ENCODE data around the gene SERPINI2. TPM values are rescaled to one million over a fixed set of nuclear protein-coding genes. Genes with fewer than 3 reads are reported as not detected.

SERPINI2 gene
- total RNA-seq (0.57 TPM in 1 of 2 replicates, not detected in the other), polyA plus RNA-seq (not detected in 2 replicates)

- no peak for DNase-seq (ENCODE audit: low read depth in 1 of 2, low spot score in 1 of 2)
Observed at GRCh38 chr3:167473863-167474262, at the start of gene SERPINI2. Gene SERPINI2, minus strand, starts transcription at chr3:167474042. Its CDS starts 2,208 bp downstream, at chr3:167471834.

GRCh38 chr3:167521006-167521355 is 47.1 kb upstream of the SERPINI2 start:
- Histone ChIP-seq H3K4me3 (no peak overlapping the region), H3K27ac (no peak overlapping the region), H3K27me3 (no peaks in the 10 kb centered on the region), H3K36me3 (no peaks in the 10 kb centered on the region), H3K4me1 (ENCODE audit: low read depth) (no peaks in the 10 kb centered on the region), H3K9me3 (ENCODE audit: low read depth) (no peaks in the 10 kb centered on the region)
- DNase-seq (ENCODE audit: low read depth in 1 of 2, low spot score in 1 of 2), result no peak
- no peak for TF ChIP-seq CTCF (IDR thresholded peaks at IDR 0.05; ENCODE audit: low read depth, low read length)

More at GRCh38 chr3:167473863-167474262, at the start of gene SERPINI2:
- Histone ChIP-seq H3K27ac (no peak within 1 kb of the TSS), H3K4me3 (no peak within 1 kb of the TSS), H3K36me3 (no peaks in the 10 kb centered on the region), H3K27me3 (no peaks in the 10 kb centered on the region), H3K4me1 (ENCODE audit: low read depth) (no peaks in the 10 kb centered on the region), H3K9me3 (ENCODE audit: low read depth) (no peaks in the 10 kb centered on the region)
- no peak for TF ChIP-seq CTCF (IDR thresholded peaks at IDR 0.05; ENCODE audit: low read depth, low read length)

- Histone ChIP-seq H3K36me3 (no peaks in the 10 kb centered on the region), H3K27me3 (no peaks in the 10 kb centered on the region), H3K27ac (no peak overlapping the region), H3K4me1 (ENCODE audit: low read depth) (no peaks in the 10 kb centered on the region), H3K9me3 (ENCODE audit: low read depth) (no peaks in the 10 kb centered on the region), H3K4me3 (no peak overlapping the region)
- no peak for DNase-seq (ENCODE audit: low read depth in 1 of 2, low spot score in 1 of 2)
- no peak for TF ChIP-seq CTCF (IDR thresholded peaks at IDR 0.05; ENCODE audit: low read depth, low read length)
Observed at GRCh38 chr3:167520266-167521005, 46.6 kb upstream of the SERPINI2 start.

- no peaks in the 10 kb centered on the region for H3K36me3 ChIP-seq
- H3K9me3 ChIP-seq (ENCODE audit: low read depth), result no peaks in the 10 kb centered on the region
- no peaks in the 10 kb centered on the region for H3K4me1 ChIP-seq (ENCODE audit: low read depth)
- no peak overlapping the region for H3K4me3 ChIP-seq
- DNase-seq (ENCODE audit: low read depth in 1 of 2, low spot score in 1 of 2), result no peak
- H3K27me3 ChIP-seq, result no peaks in the 10 kb centered on the region
- H3K27ac ChIP-seq, result no peak overlapping the region
- TF ChIP-seq CTCF (IDR thresholded peaks at IDR 0.05; ENCODE audit: low read depth, low read length), result no peak
Observed at GRCh38 chr3:167507954-167508353, 34.1 kb upstream of the SERPINI2 start.

- no peak for DNase-seq (ENCODE audit: low read depth in 1 of 2, low spot score in 1 of 2)
- no peaks in the 10 kb centered on the region for H3K36me3 ChIP-seq
- no peaks in the 10 kb centered on the region for H3K9me3 ChIP-seq (ENCODE audit: low read depth)
- no peaks in the 10 kb centered on the region for H3K27me3 ChIP-seq
- no peak overlapping the region for H3K27ac ChIP-seq
- no peak for TF ChIP-seq CTCF (IDR thresholded peaks at IDR 0.05; ENCODE audit: low read depth, low read length)
- no peak overlapping the region for H3K4me3 ChIP-seq
- H3K4me1 ChIP-seq (ENCODE audit: low read depth), result peaks cover 26% of the 10 kb centered on the region
Observed at GRCh38 chr3:167502401-167502800, 28.6 kb upstream of the SERPINI2 start.

Data from cardiac muscle cell (in vitro differentiated cells and primary cell).